ENCODE measurements around the gene HSPA14.
A peak's percentile ranks its signal among the peaks of the same experiment; 100 is the strongest.
"Not testable (repeated sequence)": the region's sequence is repeated elsewhere in the genome, so short reads cannot be mapped to it uniquely, and the experiment has no call there.

The HSPA14 gene

GRCh38 chr10:14837003-14837756 is 926 bp upstream of the HSPA14 start:
- DNase-seq (ENCODE audit: low spot score), result no peak

GRCh38 chr10:14838582-14839304 is 637 bp downstream of the HSPA14 start:
- DNase-seq (ENCODE audit: low spot score), result peak; percentile 20

GRCh38 chr10:14839305-14839695 is 1.2 kb downstream of the HSPA14 start:
- DNase-seq (ENCODE audit: low spot score), result no peak

GRCh38 chr10:14840178-14840577 is 2.1 kb downstream of the HSPA14 start:
- no peak for DNase-seq (ENCODE audit: low spot score)

GRCh38 chr10:14843327-14843988 is 5.4 kb downstream of the HSPA14 start:
- peak; percentile 37 for DNase-seq (ENCODE audit: low spot score)

GRCh38 chr10:14844948-14845347 is 6.8 kb downstream of the HSPA14 start:
- DNase-seq (ENCODE audit: low spot score), result no peak

- no peak for DNase-seq (ENCODE audit: low spot score)
Measured at GRCh38 chr10:14852236-14852635, 14.1 kb downstream of the HSPA14 start.

GRCh38 chr10:14855453-14855852 is 17.3 kb downstream of the HSPA14 start:
- DNase-seq (ENCODE audit: low spot score), result no peak

- no peak for DNase-seq (ENCODE audit: low spot score)
Measured at GRCh38 chr10:14858338-14858960, 20.3 kb downstream of the HSPA14 start.

- DNase-seq (ENCODE audit: low spot score), result no peak
Measured at GRCh38 chr10:14859043-14859442, 20.9 kb downstream of the HSPA14 start.

GRCh38 chr10:14859775-14860174 is 21.7 kb downstream of the HSPA14 start:
- no peak for DNase-seq (ENCODE audit: low spot score)

- DNase-seq (ENCODE audit: low spot score), result no peak
Measured at GRCh38 chr10:14860791-14861190, 22.7 kb downstream of the HSPA14 start.

- DNase-seq (ENCODE audit: low spot score), result not testable (repeated sequence)
Measured at GRCh38 chr10:14864466-14864865, 26.4 kb downstream of the HSPA14 start.

GRCh38 chr10:14864871-14865270 is 26.8 kb downstream of the HSPA14 start:
- not testable (repeated sequence) for DNase-seq (ENCODE audit: low spot score)

- no peak for DNase-seq (ENCODE audit: low spot score)
Measured at GRCh38 chr10:14873090-14873760, 35.1 kb downstream of the HSPA14 start.

GRCh38 chr10:14875941-14876340 is 37.8 kb downstream of the HSPA14 start:
- no peak for DNase-seq (ENCODE audit: low spot score)

GRCh38 chr10:14876764-14877163 is 38.7 kb downstream of the HSPA14 start:
- DNase-seq (ENCODE audit: low spot score), result no peak

- DNase-seq (ENCODE audit: low spot score), result peak; percentile 97
Measured at GRCh38 chr10:14878266-14879123, 40.4 kb downstream of the HSPA14 start, which contains the start of gene SUV39H2. Gene SUV39H2, plus strand, starts transcription at chr10:14878866. Its CDS starts 23 bp downstream, at chr10:14878889.

- peak; percentile 18 for DNase-seq (ENCODE audit: low spot score)
Measured at GRCh38 chr10:14879124-14879927, 41.2 kb downstream of the HSPA14 start.

- no peak for DNase-seq (ENCODE audit: low spot score)
Measured at GRCh38 chr10:14879928-14880193, 41.8 kb downstream of the HSPA14 start.
